HG03064 (cell line): ENCODE data around the gene RAET1E.
"Not testable (repeated sequence)": the region's sequence is repeated elsewhere in the genome, so short reads cannot be mapped to it uniquely, and the experiment has no call there.

Experiments used
- ATAC-seq: cut with Tn5 transposase; IDR thresholded peaks from one replicate; pipeline ENCODE4 v1.9.1; 2021; ENCODE audit warnings: low read depth; ENCODE audit not compliant: unreplicated experiment

Gene RAET1E

DNA sequence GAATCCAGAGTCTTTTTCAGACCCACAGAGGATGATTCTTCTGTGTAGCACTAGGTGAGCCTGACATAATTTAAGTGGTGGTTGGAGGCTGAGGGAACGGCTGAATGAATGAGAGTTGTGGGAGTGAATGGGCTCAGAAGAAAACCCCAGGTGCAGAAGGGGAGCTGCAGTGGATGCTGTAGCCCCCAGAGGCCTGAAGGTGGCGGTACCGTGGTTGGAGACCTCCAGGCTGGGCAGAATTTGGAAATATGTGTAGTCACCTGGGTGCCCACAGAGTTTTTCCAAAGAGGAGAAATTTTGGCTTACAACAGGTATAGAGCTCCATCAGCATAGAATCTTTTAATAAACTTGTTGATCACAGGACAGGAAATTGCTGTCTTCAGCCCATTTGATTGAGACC lies 31.5 kb upstream of the RAET1E start:
- ATAC-seq: no peak

GRCh38 chr6:149927025-149927424 lies 29.1 kb upstream of the RAET1E start:
- not testable (repeated sequence) for ATAC-seq

DNA sequence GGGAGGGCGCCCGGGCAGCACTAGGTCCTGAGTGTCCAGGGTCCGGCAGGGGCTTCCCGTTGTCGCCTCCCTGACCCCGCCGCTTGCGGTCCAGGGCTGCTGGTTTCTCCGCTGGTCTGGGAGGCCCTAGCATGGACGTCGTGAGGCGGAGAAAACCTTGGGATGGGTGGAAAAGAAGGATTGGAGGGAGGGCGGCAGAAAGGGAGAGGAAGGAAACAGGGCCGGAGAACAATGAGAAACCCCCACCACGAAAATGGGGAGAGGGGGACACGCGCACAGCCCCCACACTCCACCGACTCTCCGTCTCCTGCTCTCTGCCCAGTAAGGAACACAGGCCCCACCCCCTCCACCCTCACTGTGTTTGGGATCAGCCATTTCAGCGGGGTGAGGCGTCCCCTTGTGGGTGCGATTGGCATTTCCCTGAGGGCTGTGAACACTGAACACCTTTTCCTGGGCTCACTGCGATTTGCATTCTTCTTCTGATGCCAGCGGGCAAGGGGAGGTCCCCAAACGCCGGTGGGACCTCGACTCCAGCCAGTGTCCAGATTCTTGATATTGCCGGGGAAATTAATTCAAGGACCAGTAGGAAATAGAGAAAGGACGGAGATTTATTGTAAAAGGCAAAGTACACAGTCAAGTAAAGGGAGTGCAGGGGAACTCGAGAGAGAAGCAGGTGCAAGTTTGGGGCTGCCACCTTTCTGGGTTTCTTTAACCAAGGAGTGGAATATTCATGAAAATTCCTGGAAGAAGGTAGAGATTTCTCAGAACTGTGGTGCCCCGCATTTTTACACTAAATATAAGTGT lies 28.3 kb upstream of the RAET1E start:
- no peak for ATAC-seq

DNA sequence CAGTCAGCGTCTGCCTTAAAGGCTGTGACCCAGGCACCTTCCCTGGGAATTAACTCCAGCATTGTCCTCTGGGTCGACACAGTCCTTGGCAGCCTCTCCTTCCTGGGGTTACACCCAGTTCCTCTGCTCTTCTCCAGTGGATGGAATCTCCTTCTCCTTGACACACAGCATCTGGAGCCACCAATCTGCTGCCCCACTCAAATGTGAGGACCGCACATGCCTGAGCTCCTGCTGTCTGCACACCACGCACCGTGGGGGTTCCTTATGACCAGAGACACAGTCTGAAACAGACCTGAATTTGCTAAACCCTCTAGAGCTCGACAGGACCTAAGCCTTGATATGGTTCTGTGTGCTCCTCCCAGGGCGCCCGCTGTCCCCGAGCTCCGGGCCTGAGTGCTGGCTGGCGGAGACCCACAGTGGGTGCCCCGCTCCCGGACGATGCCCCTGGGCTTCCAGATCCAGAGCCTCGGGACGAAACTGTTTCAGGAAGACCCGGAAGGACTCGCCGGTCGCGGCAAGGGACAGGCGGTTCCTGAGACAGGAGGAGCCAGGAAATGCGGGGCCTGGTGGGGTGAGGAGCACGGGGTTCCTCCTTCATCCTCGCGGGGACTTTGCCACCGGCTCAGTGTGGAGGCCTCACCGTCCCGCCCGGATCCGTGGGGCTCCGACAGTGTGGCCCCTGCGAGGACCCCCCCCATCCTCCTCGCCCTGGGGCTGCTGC lies 27.5 kb upstream of the RAET1E start:
- no peak for ATAC-seq

DNA sequence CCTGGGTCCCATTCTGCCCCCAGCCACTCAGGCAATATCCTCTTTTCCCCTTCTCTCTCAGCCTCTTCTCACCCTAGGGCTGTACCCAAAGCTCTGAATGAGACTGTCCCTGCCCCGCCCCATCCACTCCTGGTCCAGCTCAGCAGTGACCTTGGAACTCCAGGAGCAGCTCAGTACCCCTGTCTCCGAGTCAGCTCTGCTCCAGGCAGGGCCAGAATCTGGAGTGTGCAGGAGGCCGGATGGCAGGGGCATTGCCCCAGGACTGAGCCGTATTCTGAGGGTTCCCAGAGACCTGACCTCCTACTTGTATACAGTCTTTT lies 27.0 kb upstream of the RAET1E start:
- ATAC-seq: no peak

DNA sequence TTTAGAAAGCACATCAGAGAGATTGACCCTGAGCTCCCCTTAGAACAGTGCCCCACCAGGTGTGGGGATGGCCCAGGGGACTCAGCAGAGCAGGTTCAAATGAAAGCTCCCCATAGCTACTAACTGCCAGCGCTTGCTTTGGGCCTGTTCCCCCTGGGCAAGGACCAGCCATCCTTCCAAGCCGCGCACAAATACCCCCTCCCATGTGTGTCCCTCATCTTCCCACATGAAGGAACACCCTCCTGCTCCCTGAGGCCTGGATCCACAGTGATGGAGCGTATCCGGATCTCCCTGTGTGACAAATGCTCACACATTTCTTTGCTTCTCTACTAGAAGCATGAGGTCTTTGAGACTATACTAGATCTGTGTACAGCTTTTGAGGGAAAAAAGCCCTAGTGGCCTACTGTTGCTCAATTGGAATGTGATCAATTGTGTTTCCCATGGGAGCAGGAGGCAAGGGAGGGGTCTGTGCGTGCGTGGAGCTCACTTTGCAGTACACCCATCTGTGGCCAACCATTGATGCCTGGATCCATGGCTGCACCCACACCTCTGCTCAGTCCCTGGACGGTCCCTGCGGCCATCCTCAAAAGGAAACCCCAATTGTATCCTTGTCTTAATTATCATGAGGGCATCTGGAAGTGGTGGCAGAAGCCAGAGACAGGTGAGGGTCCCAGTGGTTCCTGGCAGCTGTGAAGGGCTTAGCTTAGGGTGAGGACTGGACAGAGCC lies 26.5 kb upstream of the RAET1E start:
- ATAC-seq: no peak

DNA sequence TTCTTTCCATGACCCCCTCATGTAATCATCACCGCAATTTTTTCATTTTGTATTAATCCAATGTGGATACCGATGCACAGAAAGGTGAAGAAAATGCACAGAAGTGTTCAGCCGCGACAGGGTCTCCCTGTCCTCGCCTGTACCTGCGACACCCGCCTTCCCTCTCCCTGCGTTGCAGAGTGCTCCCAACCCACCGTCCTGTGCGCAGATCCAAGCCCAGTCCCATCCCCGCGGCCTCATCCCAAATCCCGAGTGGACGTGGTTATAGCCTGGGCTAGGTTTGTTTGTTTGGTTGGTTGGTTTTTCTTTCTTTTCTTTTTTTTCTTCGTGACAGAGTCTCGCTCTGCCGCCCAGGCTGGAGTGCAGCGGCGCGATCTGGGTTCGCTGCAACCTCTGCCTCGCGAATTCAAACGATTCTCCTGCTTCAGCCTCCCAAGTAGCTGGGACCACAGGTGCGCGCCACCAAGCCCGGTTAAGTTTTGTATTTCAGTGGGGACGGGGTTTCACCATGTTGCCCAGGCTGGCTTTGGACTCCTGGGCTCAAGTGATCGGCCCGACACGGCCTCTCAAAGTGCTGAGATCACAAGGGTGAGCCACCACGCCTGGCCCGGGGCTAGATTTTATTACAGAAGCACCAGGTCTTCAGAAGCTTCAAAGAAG lies 25.5 kb upstream of the RAET1E start:
- no peak for ATAC-seq

- ATAC-seq: no peak
Measured at GRCh38 chr6:149922642-149923326, 24.9 kb upstream of the RAET1E start, which contains the start of gene RAET1G. Gene RAET1G, minus strand, starts transcription at chr6:149923121. Its CDS starts 111 bp downstream, at chr6:149923010.

DNA sequence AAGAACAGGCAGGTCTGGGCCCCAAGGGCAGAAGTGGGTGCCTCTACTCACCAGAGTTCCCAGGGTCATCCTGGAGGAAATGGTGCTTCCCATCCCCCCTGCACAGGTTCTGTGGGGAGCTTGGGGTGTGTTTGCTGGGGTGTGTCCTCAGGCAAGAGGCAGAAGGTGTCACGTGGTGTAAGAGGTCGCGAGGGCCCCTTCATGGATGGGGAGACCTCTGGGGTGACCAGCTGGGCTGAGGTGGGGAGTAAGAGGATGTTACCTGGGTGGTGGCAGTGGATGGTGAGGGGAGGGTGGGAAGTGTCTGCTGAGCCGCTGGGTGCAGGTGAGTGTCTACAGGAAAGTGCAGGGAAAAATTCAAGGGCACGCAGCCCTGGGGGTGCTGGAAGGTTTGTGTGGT lies 24.2 kb upstream of the RAET1E start:
- ATAC-seq: not testable (repeated sequence)

GRCh38 chr6:149921361-149921760 lies 23.4 kb upstream of the RAET1E start:
- no peak for ATAC-seq

- no peak for ATAC-seq
Measured at GRCh38 chr6:149919834-149920225, 21.9 kb upstream of the RAET1E start.

- ATAC-seq: not testable (repeated sequence)
Measured at GRCh38 chr6:149919126-149919833, 21.4 kb upstream of the RAET1E start.

DNA sequence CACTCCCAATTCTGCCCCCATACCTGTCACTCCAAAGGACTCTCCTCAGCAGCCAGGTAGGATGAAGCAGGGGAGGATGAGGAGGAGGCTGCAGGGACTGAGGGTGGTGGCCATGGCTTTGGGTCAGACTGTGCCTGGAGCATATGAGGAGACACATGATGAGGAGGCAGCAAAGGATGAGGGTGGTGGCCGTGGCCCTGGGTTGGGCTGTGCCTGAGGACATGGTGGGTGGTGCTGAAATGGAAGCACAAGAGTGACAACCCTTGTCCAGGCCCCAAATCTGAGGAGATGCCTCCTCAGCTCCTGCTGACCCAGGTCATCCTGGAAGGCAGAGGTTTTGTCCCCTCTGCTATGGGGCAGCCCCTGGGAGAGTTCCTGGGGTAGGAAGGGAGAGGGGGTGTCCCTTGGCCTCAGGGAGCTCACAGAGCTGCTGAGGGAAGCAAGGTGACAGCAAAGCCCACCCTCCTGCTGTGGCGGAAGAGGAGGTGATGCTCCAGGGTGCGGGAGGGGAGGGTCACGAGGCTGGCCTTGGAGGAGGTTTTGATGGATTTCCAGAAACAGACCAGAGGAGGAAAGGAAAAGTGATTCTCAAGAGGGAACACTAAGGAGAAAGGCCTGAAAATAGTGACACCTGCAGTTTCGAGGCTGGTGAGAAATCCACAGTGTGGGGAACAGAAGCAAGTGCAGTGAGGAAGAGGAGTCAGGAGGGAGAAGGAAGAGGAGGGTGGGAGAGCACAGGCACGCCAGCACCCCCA lies 20.4 kb upstream of the RAET1E start:
- no peak for ATAC-seq

GRCh38 chr6:149917679-149918078 lies 19.8 kb upstream of the RAET1E start:
- ATAC-seq: no peak

DNA sequence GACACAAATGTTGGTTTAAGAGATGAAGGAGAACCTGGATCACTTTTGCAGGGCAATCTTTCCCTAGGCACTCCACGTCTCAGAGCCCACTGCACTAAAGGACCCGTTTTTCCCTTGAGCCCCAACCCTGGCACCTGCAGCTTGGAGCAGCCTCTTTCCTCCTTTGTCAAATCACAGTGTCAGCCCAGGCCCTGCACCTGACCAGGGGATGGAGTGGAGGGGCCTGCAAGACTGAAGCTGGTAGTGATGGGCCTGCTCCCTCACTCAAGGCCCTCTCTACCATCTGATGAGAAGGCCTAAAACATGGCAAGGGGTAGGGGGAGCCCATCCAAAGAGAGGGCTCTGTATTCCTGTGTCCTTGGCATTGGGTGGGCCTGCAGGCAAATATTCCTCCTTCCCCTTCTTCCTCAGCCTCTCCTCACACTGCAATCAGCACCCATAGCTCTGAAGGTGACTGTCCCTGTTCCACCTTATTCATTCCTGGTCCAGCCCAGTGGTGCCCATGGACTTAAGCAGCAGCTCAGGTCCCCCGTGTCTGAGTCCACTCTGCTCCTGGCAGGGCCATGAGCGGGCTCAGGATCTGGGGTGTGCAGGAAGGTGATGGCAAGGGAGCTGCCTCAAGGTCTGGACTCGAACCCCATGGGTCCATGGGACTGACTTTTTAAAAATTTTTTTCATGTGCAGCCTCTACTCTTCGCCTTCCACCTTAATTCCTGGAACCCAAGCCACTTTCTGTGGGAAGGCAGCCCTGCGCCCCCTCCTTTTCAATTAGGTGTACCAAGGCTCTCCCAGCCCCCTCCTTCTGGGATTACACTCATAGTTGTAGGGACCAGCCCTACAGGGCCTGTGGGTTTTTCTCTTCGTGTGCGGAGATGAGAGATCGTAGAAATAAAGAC lies 18.3 kb upstream of the RAET1E start:
- ATAC-seq: no peak

DNA sequence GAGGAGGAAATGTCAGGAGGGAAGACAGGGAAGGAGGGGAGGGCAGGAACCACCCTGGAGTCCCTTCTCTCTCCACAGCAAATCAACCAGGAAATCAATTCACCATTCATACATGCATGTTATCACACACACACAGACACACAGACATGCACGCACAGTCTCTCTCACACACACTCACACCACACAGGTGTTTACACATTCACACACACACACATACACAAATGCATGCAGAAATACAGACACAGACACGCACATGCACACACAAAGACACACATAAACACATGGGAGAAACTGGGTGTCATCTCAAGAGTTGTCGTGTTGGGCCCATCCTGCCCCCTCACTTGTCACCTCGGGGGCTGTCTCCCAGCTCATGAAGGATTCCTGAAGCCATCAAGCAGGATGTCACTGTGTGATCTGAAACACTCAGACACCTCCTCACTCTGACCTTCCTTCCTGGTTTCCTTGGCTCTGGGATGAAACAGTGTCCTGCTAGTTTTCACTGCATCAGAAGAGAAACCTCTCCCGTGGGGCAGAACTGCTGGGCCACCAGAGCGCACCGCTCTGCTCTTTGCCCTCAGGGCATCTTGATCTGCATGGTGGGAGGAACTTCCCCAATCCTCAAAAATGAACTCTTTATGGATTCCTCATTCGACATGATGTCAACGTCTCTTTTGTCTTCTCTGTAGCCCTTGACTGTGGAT lies 15.8 kb upstream of the RAET1E start:
- ATAC-seq: no peak

DNA sequence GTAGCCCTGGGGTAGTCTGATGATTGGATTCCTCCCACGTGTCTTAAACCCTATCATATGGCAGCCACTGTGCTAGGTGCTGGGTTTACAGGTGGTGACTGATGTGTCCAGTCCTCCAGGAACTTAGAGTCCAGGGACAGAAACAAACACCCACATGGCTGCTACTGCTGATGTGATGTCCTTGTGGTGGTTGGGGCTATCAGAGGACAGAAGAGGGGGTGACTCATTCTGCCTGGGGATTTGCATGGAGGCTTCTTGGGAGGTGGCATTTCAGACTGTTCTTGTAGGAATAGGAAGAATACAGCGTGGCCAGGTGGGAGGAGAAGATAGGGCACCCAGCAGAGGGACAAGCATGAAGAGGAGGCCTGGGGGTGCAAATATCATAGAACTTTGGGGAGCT lies 15.2 kb upstream of the RAET1E start:
- ATAC-seq: no peak
